Fibroblast of the aortic adventitia (primary cell): ENCODE data around the gene CTNNA3. TPM values are rescaled to one million over a fixed set of nuclear protein-coding genes. Genes with fewer than 3 reads are reported as not detected.

Source experiments
- DNase-seq: peaks from one replicate; pipeline ENCODE4 v3.0.0-alpha.2; 2010; ENCODE audit warnings: low read depth
- H3K4me3 ChIP-seq: 2 replicates; pipeline ENCODE4 v1.5.1; 2011; ENCODE audit warnings: low read depth, mild to moderate bottlenecking, control low read depth, low read length, moderate library complexity
- CTCF ChIP-seq: IDR thresholded peaks from 2 replicates; pipeline ENCODE4 v1.5.1; 2011; ENCODE audit warnings: mild to moderate bottlenecking, low read length, control low read depth, inconsistent platforms; ENCODE audit not compliant: insufficient read depth
- total RNA-seq: library from RNA; depleted of rRNA; stranded (reverse); fragments of >200 nt; gene quantifications from 2 replicates; pipeline ENCODE4 v1.2.3, GENCODE V29; 2012; ENCODE audit warnings: low replicate concordance

CTNNA3 gene
- total RNA-seq, 1 donor: not detected

GRCh38 chr10:67676208-67676825 lies 19.7 kb downstream of the CTNNA3 start:
- DNase-seq: no peak
- H3K4me3 ChIP-seq: no peak overlapping the region
- TF ChIP-seq CTCF: no peak

GRCh38 chr10:67670401-67670800 lies 25.6 kb downstream of the CTNNA3 start:
- DNase-seq: no peak
- H3K4me3 ChIP-seq: no peak overlapping the region
- TF ChIP-seq CTCF: no peak

GRCh38 chr10:67669978-67670377 lies 26.0 kb downstream of the CTNNA3 start:
- H3K4me3 ChIP-seq: no peak overlapping the region
- no peak for TF ChIP-seq CTCF
- peak; percentile 1 for DNase-seq

GRCh38 chr10:67668448-67668847 lies 27.5 kb downstream of the CTNNA3 start:
- DNase-seq: peak; percentile 0
- H3K4me3 ChIP-seq: no peak overlapping the region
- TF ChIP-seq CTCF: no peak

- DNase-seq: no peak
- no peak overlapping the region for H3K4me3 ChIP-seq
- TF ChIP-seq CTCF: no peak
These were observed 29.0 kb downstream of the CTNNA3 start for GRCh38 chr10:67667035-67667425.

- no peak overlapping the region for H3K4me3 ChIP-seq
- peak; percentile 44 for DNase-seq
- peak; percentile 50 for TF ChIP-seq CTCF
These were observed 29.5 kb downstream of the CTNNA3 start for GRCh38 chr10:67666416-67667034.
